Caco-2 (cell line): ENCODE results near the gene ETFA. TPM values are rescaled to one million over a fixed set of nuclear protein-coding genes. Genes with fewer than 3 reads are reported as not detected.

Experiments used
- BruUV-seq: library from RNA; stranded (reverse); fragments of 400-500 nt; replicated peaks from 2 replicates; lab custom pipeline; 2021; lab: Mats Ljungman, UMichigan
- CTCF ChIA-PET: fragments of 300-600 bp; sonication (Branson Sonifier 250); formaldehyde crosslinking; loops from one replicate; lab custom pipeline; 2022; ENCODE audit warnings: antibody characterized with exemption; lab: Charles Lee
- POLR2A ChIA-PET: fragments of 300-600 bp; sonication (Branson Sonifier 250); formaldehyde crosslinking; loops from one replicate; lab custom pipeline; 2022; ENCODE audit warnings: antibody characterized with exemption; lab: Charles Lee
- DNase-seq, 2 experiments: peaks; one replicate each; pipeline versions ENCODE4 v3.0.0 to v3.0.0-alpha.2; 2020 to 2022
- H3K27me3 ChIP-seq: replicated peaks from 2 replicates; pipeline ENCODE4 v1.6.0; 2011; ENCODE audit warnings: low read length; ENCODE audit not compliant: control insufficient read depth, insufficient read depth
- H3K36me3 ChIP-seq: 2 replicates; pipeline ENCODE4 v1.5.1; 2011; ENCODE audit warnings: low read length; ENCODE audit not compliant: control insufficient read depth, insufficient read depth
- H3K4me1 ChIP-seq: fragments of 250-450 bp; sonication (Bioruptor Pico); 2 replicates; pipeline ENCODE4 v1.5.1; 2020; ENCODE audit warnings: mild to moderate bottlenecking
- H3K4me3 ChIP-seq: 2 replicates; pipeline ENCODE4 v1.5.1; 2011; ENCODE audit warnings: low read depth, mild to moderate bottlenecking, control low read depth, low read length
- H3K9me3 ChIP-seq: fragments of 250-450 bp; sonication (Bioruptor Pico); 2 replicates; pipeline ENCODE4 v1.5.1; 2020; ENCODE audit warnings: mild to moderate bottlenecking, moderate library complexity
- H3K27ac Mint-ChIP-seq: one replicate; pipeline ENCODE4 v1.8.0; 2022; ENCODE audit warnings: mixed read lengths; ENCODE audit not compliant: unreplicated experiment
- H3K27me3 Mint-ChIP-seq: one replicate; pipeline ENCODE4 v1.8.0; 2022; ENCODE audit warnings: mixed read lengths; ENCODE audit not compliant: insufficient read depth, unreplicated experiment
- H3K36me3 Mint-ChIP-seq: one replicate; pipeline ENCODE4 v1.8.0; 2022; ENCODE audit warnings: mild to moderate bottlenecking, mixed read lengths; ENCODE audit not compliant: insufficient read depth, unreplicated experiment
- H3K4me1 Mint-ChIP-seq: one replicate; pipeline ENCODE4 v1.8.0; 2022; ENCODE audit warnings: low read depth, mixed read lengths; ENCODE audit not compliant: unreplicated experiment
- H3K4me3 Mint-ChIP-seq: one replicate; pipeline ENCODE4 v1.8.0; 2022; ENCODE audit warnings: mild to moderate bottlenecking, moderate library complexity, mixed read lengths; ENCODE audit not compliant: unreplicated experiment
- H3K9me3 Mint-ChIP-seq: one replicate; pipeline ENCODE4 v1.8.0; 2022; ENCODE audit warnings: mixed read lengths; ENCODE audit not compliant: unreplicated experiment
- CTCF ChIP-seq, 2 experiments: fragments of 200-600 bp in 1 of 2; IDR thresholded peaks; 1 replicate in 1 of 2; 2 replicates in 1 of 2; pipeline versions ENCODE4 v1.5.1 to v1.8.0; 2011 to 2022; ENCODE audit warnings: antibody characterized with exemption in 1 of 2, control low read depth in 1 of 2, inconsistent platforms in 1 of 2, low read depth in 1 of 2, low read length in 1 of 2, mild to moderate bottlenecking in 1 of 2, moderate library complexity in 1 of 2; ENCODE audit not compliant: insufficient read depth in 1 of 2, severe bottlenecking in 1 of 2, unreplicated experiment in 1 of 2
- intact Hi-C: fragments of 100-400 bp; cut with micrococcal nuclease; formaldehyde crosslinking; loops from one replicate; pipeline ENCODE4 v1.10.0; 2022; ENCODE audit not compliant: unreplicated experiment
- total RNA-seq: library from RNA; stranded (reverse); gene quantifications from 2 replicates; pipeline ENCODE4 v1.2.3, GENCODE V29; 2022

The ETFA gene
- total RNA-seq, 1 experiment from 2014 or later, result 260 TPM

GRCh38 chr15:76204916-76205460 is 106.3 kb downstream of the ETFA start:
- DNase-seq, result no peak
- no peaks in the 10 kb centered on the region for H3K9me3 Mint-ChIP-seq
- H3K36me3 Mint-ChIP-seq, result peaks cover 48% of the 10 kb centered on the region
- H3K27me3 Mint-ChIP-seq, result no peaks in the 10 kb centered on the region
- POLR2A ChIA-PET, result no interaction called here
- H3K27me3 ChIP-seq, result no peaks in the 10 kb centered on the region
- no peaks in the 10 kb centered on the region for H3K4me1 Mint-ChIP-seq
- no peak overlapping the region for H3K4me3 ChIP-seq
- no peaks in the 10 kb centered on the region for H3K36me3 ChIP-seq
- no peak for TF ChIP-seq CTCF (IDR thresholded peaks at IDR 0.05; ENCODE audit: insufficient read depth in 1 of 2, low read depth in 1 of 2, low read length in 1 of 2, severe bottlenecking in 1 of 2, unreplicated experiment in 1 of 2)
- H3K27ac Mint-ChIP-seq, result no peak overlapping the region
- no peaks in the 10 kb centered on the region for H3K4me1 ChIP-seq
- BruUV-seq, result no TSS peak
- H3K9me3 ChIP-seq, result no peaks in the 10 kb centered on the region
- CTCF ChIA-PET, result interaction anchor here (0.6 kb wide), 1 partner anchor 11 kb away, joined by 3 read pairs; no protein-coding TSS in a partner anchor
- H3K4me3 Mint-ChIP-seq, result no peak overlapping the region
- intact Hi-C loops, result no loop called here

- Histone ChIP-seq H3K9me3 (no peaks in the 10 kb centered on the region), H3K4me3 (no peak overlapping the region), H3K36me3 (no peaks in the 10 kb centered on the region), H3K4me1 (no peaks in the 10 kb centered on the region), H3K27me3 (no peaks in the 10 kb centered on the region)
- no peaks in the 10 kb centered on the region for H3K9me3 Mint-ChIP-seq
- no peak for TF ChIP-seq CTCF (IDR thresholded peaks at IDR 0.05; ENCODE audit: insufficient read depth in 1 of 2, low read depth in 1 of 2, low read length in 1 of 2, severe bottlenecking in 1 of 2, unreplicated experiment in 1 of 2)
- H3K36me3 Mint-ChIP-seq, result peaks cover 45% of the 10 kb centered on the region
- H3K4me3 Mint-ChIP-seq, result no peak overlapping the region
- ChIA-PET CTCF (no interaction called here), POLR2A (no interaction called here)
- H3K27me3 Mint-ChIP-seq, result no peaks in the 10 kb centered on the region
- BruUV-seq, result no TSS peak
- H3K27ac Mint-ChIP-seq, result no peak overlapping the region
- no peaks in the 10 kb centered on the region for H3K4me1 Mint-ChIP-seq
- DNase-seq, result no peak
- intact Hi-C loops, result no loop called here
Observed at GRCh38 chr15:76204109-76204845, 107.0 kb downstream of the ETFA start.

DNA sequence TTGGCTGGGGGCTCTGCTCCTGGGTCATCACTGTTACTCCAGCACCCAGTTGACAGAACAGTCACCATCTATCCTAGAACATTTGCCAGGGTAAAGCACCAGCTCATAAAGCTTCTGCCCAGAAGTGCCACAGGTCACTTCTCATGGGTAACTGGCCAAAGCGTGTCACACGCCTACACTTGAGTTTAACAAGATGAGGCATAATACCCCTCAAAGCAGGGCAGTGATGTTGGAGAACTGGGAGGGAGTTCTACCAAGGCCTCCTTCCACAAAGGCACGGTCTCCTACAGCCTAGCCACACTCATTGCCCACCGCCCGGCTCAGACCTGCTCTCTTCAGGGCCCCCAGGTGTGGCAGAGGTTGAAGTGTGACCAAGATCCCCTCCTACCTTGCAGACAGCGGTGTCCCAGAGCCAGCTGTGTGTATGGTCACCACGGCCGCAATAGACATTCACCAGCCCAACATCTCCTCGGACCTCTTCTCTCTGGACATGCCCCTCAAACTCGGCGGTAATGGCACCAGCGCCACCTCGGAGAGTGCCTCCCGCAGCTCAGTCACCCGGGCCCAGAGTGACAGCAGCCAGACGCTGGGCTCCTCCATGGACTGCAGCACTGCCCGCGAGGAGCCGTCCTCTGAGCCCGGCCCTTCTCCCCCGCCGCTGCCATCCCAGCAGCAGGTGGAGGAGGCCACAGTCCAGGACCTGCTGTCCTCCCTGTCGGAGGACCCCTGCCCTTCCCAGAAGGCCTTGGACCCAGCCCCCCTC is 107.7 kb downstream of the ETFA start:
- ChIA-PET CTCF (no interaction called here), POLR2A (no interaction called here)
- Histone ChIP-seq H3K27me3 (no peaks in the 10 kb centered on the region), H3K4me1 (no peaks in the 10 kb centered on the region), H3K36me3 (no peaks in the 10 kb centered on the region), H3K4me3 (no peak overlapping the region), H3K9me3 (no peaks in the 10 kb centered on the region)
- no peak for TF ChIP-seq CTCF (IDR thresholded peaks at IDR 0.05; ENCODE audit: insufficient read depth in 1 of 2, low read depth in 1 of 2, low read length in 1 of 2, severe bottlenecking in 1 of 2, unreplicated experiment in 1 of 2)
- Mint-ChIP-seq H3K4me1 (no peaks in the 10 kb centered on the region), H3K4me3 (no peak overlapping the region), H3K27ac (peak overlapping the region; percentile 45), H3K9me3 (no peaks in the 10 kb centered on the region), H3K36me3 (peaks cover 46% of the 10 kb centered on the region), H3K27me3 (no peaks in the 10 kb centered on the region)
- DNase-seq, result no peak
- BruUV-seq, result no TSS peak
- intact Hi-C loops, result no loop called here
